HEK293T (cell line): ENCODE results near the gene ZNF618.

Experiments
- CTCF ChIA-PET: fragments of 350-600 bp; formaldehyde crosslinking; extraction: SDS; loops from one replicate; lab custom pipeline; 2021; ENCODE audit warnings: antibody characterized with exemption, inconsistent platforms; lab: Yijun Ruan, JAX
- POLR2A ChIA-PET: fragments of 350-600 bp; formaldehyde crosslinking; extraction: SDS; loops from one replicate; lab custom pipeline; 2020; ENCODE audit warnings: antibody characterized with exemption, inconsistent platforms; lab: Yijun Ruan, JAX
- DNase-seq: peaks from one replicate; pipeline ENCODE4 v3.0.0; 2012; ENCODE audit warnings: mixed read lengths; ENCODE audit errors: extremely low spot score
- ARNT ChIP-seq: fragments of 450-650 bp; IDR thresholded peaks from 2 replicates; pipeline ENCODE4 v1.6.1; 2017; ENCODE audit warnings: mild to moderate bottlenecking
- BHLHE40 ChIP-seq: fragments of 450-650 bp; IDR thresholded peaks from 2 replicates; pipeline ENCODE4 v1.6.1; 2016; ENCODE audit warnings: mild to moderate bottlenecking, moderate library complexity, borderline replicate concordance
- CTBP1 ChIP-seq: fragments of 450-650 bp; IDR thresholded peaks from 2 replicates; pipeline ENCODE4 v1.6.1; 2016; ENCODE audit warnings: borderline replicate concordance
- ELF4 ChIP-seq: fragments of 450-650 bp; IDR thresholded peaks from 2 replicates; pipeline ENCODE4 v1.6.1; 2017; ENCODE audit warnings: antibody characterized with exemption
- FOXA1 ChIP-seq: fragments of 450-650 bp; IDR thresholded peaks from 2 replicates; pipeline ENCODE4 v1.6.1; 2016; ENCODE audit warnings: mild to moderate bottlenecking
- FOXK2 ChIP-seq: fragments of 450-650 bp; IDR thresholded peaks from 2 replicates; pipeline ENCODE4 v1.6.1; 2016; ENCODE audit warnings: mild to moderate bottlenecking
- FOXM1 ChIP-seq: fragments of 450-650 bp; IDR thresholded peaks from 2 replicates; pipeline ENCODE4 v1.6.1; 2017; ENCODE audit warnings: mild to moderate bottlenecking, borderline replicate concordance
- HDGF ChIP-seq: fragments of 450-650 bp; IDR thresholded peaks from 2 replicates; pipeline ENCODE4 v1.6.1; 2017; ENCODE audit warnings: antibody characterized with exemption, borderline replicate concordance
- L3MBTL2 ChIP-seq: fragments of 450-650 bp; conservative IDR thresholded peaks from 2 replicates; pipeline ENCODE4 v1.6.1; 2016; ENCODE audit warnings: mild to moderate bottlenecking
- LEF1 ChIP-seq: fragments of 450-650 bp; IDR thresholded peaks from 2 replicates; pipeline ENCODE4 v1.6.1; 2017; ENCODE audit warnings: mild to moderate bottlenecking, borderline replicate concordance
- NFRKB ChIP-seq: fragments of 450-650 bp; IDR thresholded peaks from 2 replicates; pipeline ENCODE4 v1.6.1; 2016; ENCODE audit warnings: mild to moderate bottlenecking, moderate library complexity
- SP1 ChIP-seq: fragments of 450-650 bp; IDR thresholded peaks from 2 replicates; pipeline ENCODE4 v1.6.1; 2017
- SUZ12 ChIP-seq: fragments of 450-650 bp; IDR thresholded peaks from 2 replicates; pipeline ENCODE4 v1.6.1; 2016; ENCODE audit warnings: mild to moderate bottlenecking
- TARDBP ChIP-seq: fragments of 450-650 bp; IDR thresholded peaks from 2 replicates; pipeline ENCODE4 v1.6.1; 2016
- ZNF384 ChIP-seq: fragments of 450-650 bp; IDR thresholded peaks from 2 replicates; pipeline ENCODE4 v1.6.1; 2016
- TF ChIP-seq, protein P1 (sequence below): fragments of 450-650 bp; IDR thresholded peaks from 2 replicates; pipeline ENCODE4 v1.6.1; 2016

Gene ZNF618

DNA sequence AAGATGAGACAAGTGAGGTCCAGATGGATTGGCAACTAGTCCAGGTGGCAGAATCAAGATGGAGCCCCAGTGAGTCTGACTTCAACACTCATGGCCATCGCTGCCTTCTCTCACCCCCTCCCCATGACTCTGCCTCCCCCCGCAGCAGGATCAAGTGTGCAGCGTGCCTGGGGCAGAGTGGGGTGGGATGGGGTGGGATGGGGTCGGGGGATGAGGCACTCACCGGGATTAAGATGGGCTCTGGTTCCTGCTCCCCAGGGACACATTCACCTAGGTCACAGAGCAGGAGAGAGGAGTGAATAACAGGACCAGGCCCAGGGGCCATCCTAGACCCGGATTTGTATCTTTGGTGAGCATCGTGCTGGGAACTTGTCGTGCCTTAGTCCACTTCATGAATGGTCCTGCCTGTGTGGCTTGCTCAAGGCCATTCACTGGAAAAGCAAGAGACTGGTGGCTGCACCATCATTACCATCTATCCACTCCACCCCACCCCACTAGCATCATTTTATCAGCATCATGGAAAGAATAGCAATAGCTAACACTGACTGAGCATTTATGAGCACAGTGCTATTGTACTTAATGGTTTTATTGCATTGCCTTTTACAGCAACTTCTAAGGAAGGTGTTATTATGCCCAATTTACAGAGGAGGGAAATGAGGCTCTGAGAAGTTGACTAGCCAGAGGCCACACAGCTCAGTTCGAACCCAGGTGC is 193.5 kb downstream of the ZNF618 start:
- CTCF ChIA-PET = no interaction called here
- POLR2A ChIA-PET = no interaction called here
- DNase-seq = no peak
- no peak for TF ChIP-seq SP1

DNA sequence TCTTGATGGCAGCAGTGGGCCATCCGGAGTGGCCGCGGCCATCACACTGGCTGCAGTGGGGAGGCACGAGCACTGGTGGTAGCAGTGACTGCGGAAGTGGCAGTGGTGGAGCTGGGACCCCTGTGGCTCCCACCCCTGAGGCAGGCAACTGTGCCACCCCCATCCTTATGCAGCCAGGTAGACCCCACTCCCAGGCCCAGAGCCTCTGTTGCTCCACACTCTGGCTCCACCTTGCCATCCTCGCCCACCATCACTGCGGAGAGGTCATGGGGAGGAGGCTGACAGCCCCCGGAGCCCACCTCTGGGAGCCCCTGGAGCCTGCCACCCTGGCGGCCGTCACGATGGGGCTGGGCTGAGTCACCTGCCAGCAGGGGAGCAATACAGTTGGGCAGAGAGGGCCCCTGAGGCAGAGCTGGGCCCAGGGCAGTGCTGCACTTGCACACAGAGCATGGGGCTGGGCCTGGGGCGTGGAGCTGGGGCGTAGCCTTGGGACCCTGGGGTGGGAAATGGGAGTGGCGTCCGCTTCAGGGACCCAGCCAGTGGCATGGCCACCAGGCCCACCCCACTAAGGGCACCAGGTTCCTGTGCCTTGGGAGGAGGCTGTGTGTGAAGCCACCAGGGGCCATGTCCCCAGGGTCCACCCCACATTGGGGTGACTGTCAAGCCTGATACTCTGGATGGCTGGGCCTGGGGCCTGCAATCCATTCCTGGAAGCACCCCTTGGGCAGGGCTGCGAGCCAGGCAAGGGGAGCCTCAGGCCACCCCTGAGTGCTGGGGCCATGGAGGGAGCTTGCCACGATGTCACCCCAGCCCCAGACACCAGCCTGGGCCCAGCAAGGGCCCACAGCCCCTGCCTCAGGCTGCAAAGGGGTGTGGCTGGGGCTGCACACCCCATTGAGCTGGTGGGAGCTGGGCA is 194.3 kb downstream of the ZNF618 start:
- DNase-seq = no peak
- TF ChIP-seq ELF4 = no peak
- TF ChIP-seq ARNT = no peak
- no peak for TF ChIP-seq CTBP1
- no peak for TF ChIP-seq BHLHE40
- TF ChIP-seq L3MBTL2 = no peak
- no peak for TF ChIP-seq SP1
- TF ChIP-seq FOXA1 = no peak
- no peak for TF ChIP-seq SUZ12
- TF ChIP-seq HDGF = no peak
- no peak for TF ChIP-seq TARDBP
- TF ChIP-seq, protein P1, sequence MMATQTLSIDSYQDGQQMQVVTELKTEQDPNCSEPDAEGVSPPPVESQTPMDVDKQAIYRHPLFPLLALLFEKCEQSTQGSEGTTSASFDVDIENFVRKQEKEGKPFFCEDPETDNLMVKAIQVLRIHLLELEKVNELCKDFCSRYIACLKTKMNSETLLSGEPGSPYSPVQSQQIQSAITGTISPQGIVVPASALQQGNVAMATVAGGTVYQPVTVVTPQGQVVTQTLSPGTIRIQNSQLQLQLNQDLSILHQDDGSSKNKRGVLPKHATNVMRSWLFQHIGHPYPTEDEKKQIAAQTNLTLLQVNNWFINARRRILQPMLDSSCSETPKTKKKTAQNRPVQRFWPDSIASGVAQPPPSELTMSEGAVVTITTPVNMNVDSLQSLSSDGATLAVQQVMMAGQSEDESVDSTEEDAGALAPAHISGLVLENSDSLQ = no peak
- TF ChIP-seq FOXK2 = no peak
- ChIA-PET POLR2A (no interaction called here), CTCF (no interaction called here)

DNA sequence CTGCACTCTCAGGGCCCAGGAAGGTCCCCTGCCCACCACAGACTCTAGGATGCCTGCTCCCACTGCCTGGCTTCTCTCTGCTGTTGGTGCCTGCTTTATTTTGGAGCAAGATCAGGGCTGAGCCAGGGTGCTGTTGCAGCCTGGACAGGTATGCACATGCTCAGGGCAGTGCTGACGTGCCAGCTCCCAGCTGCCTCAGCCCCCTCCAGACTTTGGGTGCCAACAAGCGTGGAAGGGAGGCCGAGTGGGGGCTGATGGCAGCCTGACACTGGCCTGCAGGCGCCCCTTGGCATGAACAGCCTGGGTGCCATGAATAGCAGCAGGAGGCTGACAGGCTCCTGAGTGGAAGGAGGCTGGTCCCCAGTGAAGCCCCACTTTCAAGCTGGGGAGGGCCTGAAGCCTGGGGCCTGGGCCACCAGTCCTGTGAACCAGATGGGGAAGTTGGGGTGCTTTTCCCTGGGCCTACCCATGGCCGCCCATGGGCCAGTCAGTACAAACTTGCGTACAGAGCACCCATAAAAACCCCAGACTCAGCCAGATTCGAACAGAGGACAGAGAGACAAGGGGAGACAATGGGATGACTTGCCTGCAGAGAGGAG is 195.2 kb downstream of the ZNF618 start:
- ChIA-PET CTCF (interaction anchor here (0.5 kb wide), 1 partner anchor 232 kb away, joined by 4 read pairs; no protein-coding TSS in a partner anchor), POLR2A (no interaction called here)
- DNase-seq = no peak
- no peak for TF ChIP-seq FOXK2
- TF ChIP-seq LEF1 = no peak

DNA sequence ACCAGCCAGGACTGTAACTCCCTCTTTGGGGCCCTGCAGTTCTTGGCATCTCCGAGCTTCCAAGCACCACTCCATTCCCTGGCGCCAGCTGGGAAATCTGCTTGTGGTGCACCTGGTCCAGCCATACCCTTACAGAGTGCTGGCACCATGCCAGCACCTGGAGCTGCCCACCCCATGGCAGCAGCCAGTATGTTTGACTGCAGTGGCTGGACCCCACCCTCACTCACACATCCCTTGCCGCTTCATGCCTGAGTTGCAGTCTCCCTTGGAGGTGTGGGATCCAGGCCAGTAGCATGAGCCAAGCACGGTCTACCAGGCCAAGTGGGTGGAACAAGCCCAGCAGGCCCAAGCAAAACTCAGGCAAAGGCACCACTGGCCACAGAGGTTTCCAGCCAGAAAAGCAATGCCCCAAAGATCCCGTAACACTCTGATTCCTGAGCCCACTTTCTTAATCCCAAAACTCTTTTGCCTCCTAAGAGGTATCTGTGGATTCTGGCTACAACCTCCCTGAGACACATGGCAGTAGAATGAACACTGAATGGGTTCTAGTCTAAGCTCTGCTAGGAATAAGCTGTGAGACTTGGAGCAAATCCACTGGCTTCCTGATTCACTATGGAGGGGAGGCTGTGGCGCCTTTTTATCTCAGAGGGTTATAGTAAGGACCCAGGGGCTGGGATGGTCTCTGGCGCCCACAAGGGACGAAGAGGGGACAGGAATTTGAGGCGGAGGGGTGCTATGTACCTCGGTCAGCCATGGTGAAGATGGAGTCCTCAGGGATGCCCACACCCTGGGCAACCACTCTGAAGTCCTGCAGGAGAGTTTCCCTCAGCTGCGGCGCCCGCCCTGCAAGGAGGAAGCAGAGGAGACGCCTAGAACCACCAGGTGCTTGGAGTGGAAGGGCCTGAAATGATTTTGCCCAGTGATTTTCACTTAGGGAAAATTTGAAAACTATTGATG is 196.4 kb downstream of the ZNF618 start:
- no peak for DNase-seq
- TF ChIP-seq NFRKB = no peak
- TF ChIP-seq ELF4 = no peak
- no peak for TF ChIP-seq SUZ12
- TF ChIP-seq, protein P1 = no peak
- no peak for TF ChIP-seq CTBP1
- TF ChIP-seq FOXA1 = no peak
- TF ChIP-seq ARNT = no peak
- no peak for TF ChIP-seq LEF1
- TF ChIP-seq ZNF384 = no peak
- TF ChIP-seq L3MBTL2 = no peak
- no peak for TF ChIP-seq HDGF
- TF ChIP-seq FOXK2 = no peak
- TF ChIP-seq FOXM1 = no peak
- TF ChIP-seq TARDBP = no peak
- TF ChIP-seq SP1 = no peak
- TF ChIP-seq BHLHE40 = no peak
- POLR2A ChIA-PET = no interaction called here
- CTCF ChIA-PET = no interaction called here

DNA sequence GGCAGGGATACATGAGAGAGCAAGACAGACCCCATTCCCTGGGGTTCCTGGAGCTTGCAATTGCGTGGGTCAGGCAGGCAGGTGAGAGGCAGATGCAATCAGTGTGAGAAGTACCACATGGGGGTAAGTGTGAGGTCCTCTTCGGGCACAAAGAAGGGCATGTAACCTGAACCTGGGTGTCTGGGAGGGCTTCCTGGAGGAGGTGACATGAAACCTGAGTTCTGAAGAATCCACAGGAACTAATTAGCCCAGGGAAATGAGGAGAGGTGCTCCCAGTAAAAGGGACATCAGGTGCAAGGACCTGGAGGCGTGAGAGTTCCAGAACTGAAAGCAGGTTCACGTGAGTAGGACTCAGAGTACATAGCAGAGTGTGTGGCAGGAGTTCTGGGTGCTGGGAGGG is 199.5 kb downstream of the ZNF618 start:
- no peak for DNase-seq
- TF ChIP-seq TARDBP (no peak), ELF4 (no peak), FOXM1 (no peak), BHLHE40 (no peak), SP1 (no peak), FOXK2 (no peak), L3MBTL2 (no peak), CTBP1 (no peak), ZNF384 (no peak), LEF1 (no peak), ARNT (no peak), FOXA1 (no peak), SUZ12 (no peak), HDGF (no peak), NFRKB (no peak)
- TF ChIP-seq, protein P1 = no peak
- ChIA-PET CTCF (no interaction called here), POLR2A (no interaction called here)
